HepG2 (cell line): Measurements from ENCODE around the gene UNC5CL. TPM values are rescaled to one million over a fixed set of nuclear protein-coding genes. Genes with fewer than 3 reads are reported as not detected.

ENCODE experiments used
- CEBPG ChIP-seq: IDR thresholded peaks from 2 replicates; pipeline ENCODE4 v1.6.1; 2016
- HBP1 ChIP-seq: IDR thresholded peaks from 2 replicates; pipeline ENCODE4 v1.6.1; 2016; ENCODE audit warnings: low read depth, control low read depth
- MTERF4 ChIP-seq: sonication (generic); formaldehyde crosslinking; IDR thresholded peaks from 2 replicates; pipeline ENCODE4 v1.8.0; 2023; ENCODE audit warnings: mild to moderate bottlenecking, missing genetic modification reagents
- MXI1 ChIP-seq: IDR thresholded peaks from 3 replicates; pipeline ENCODE4 v1.6.1; 2012; ENCODE audit warnings: low read depth, low read length, inconsistent platforms, borderline replicate concordance
- RBFOX2 ChIP-seq: fragments of 200-400 bp; formaldehyde crosslinking; IDR thresholded peaks from 2 replicates; pipeline ENCODE4 v1.6.1; 2017; ENCODE audit warnings: low read depth, mild to moderate bottlenecking, low read length
- RBM22 ChIP-seq: fragments of 200-400 bp; formaldehyde crosslinking; optimal IDR thresholded peaks from 2 replicates; pipeline ENCODE3; 2017; ENCODE audit warnings: mild to moderate bottlenecking, low read length, moderate library complexity
- SIX4 ChIP-seq: sonication (generic); formaldehyde crosslinking; IDR thresholded peaks from 2 replicates; pipeline ENCODE4 v1.4.0; 2020; ENCODE audit warnings: missing genetic modification reagents
- SMAD9 ChIP-seq: sonication (generic); formaldehyde crosslinking; IDR thresholded peaks from 2 replicates; pipeline ENCODE4 v1.5.1; 2020; ENCODE audit warnings: mild to moderate bottlenecking, missing genetic modification reagents
- ZNF34 ChIP-seq: sonication (generic); formaldehyde crosslinking; IDR thresholded peaks from 2 replicates; pipeline ENCODE4 v1.4.0; 2020; ENCODE audit warnings: mild to moderate bottlenecking, missing genetic modification reagents, borderline replicate concordance
- ZNF350 ChIP-seq: sonication (generic); formaldehyde crosslinking; IDR thresholded peaks from 2 replicates; pipeline ENCODE4 v1.4.0; 2020; ENCODE audit warnings: mild to moderate bottlenecking, low read depth, missing genetic modification reagents, borderline replicate concordance
- ZNF605 ChIP-seq: sonication (generic); formaldehyde crosslinking; IDR thresholded peaks from 2 replicates; pipeline ENCODE4 v1.8.0; 2022; ENCODE audit warnings: mild to moderate bottlenecking, missing genetic modification reagents
- polyA plus RNA-seq, 8 experiments: library from polyadenylated mRNA; depleted of rRNA in 3 of 8; stranded (reverse) in 7 of 8; unstranded in 1 of 8; fragments of >200 nt; fragmentation: Illumina TruSeq in 4 of 8; extraction: Trizol in 4 of 8; gene quantifications; 2 replicates each; pipeline versions ENCODE4 v1.2.1 to v1.2.3, GENCODE V29; 2011 to 2016; ENCODE audit warnings: low read depth in 4 of 8, missing spikeins in 1 of 8, mixed read lengths in 1 of 8; ENCODE audit not compliant: insufficient read depth in 1 of 8
- total RNA-seq, 5 experiments: library from RNA; depleted of rRNA; stranded (reverse); fragments of >200 nt; fragmentation: Illumina TruSeq; extraction: Trizol; gene quantifications; 2 replicates each; pipeline ENCODE4 v1.2.3, GENCODE V29; 2016; ENCODE audit warnings: low read depth in 1 of 5
- TF ChIP-seq, protein P1 (sequence below): sonication (generic); formaldehyde crosslinking; conservative IDR thresholded peaks from 2 replicates; pipeline ENCODE4 v1.4.0; 2020; ENCODE audit warnings: missing genetic modification reagents
- TF ChIP-seq, protein P2 (sequence below): sonication (generic); formaldehyde crosslinking; IDR thresholded peaks from 2 replicates; pipeline ENCODE4 v1.4.0; 2020; ENCODE audit warnings: missing genetic modification reagents

UNC5CL gene
- total and polyA plus RNA-seq, 2 of the 13 experiments (the other 11 are each of a cell fraction or from before 2014, with no cell fraction given) = 2.4 to 2.5 TPM

GRCh38 chr6:41040101-41040939 lies 1.3 kb upstream of the UNC5CL start (continued):
- TF ChIP-seq, protein P1, sequence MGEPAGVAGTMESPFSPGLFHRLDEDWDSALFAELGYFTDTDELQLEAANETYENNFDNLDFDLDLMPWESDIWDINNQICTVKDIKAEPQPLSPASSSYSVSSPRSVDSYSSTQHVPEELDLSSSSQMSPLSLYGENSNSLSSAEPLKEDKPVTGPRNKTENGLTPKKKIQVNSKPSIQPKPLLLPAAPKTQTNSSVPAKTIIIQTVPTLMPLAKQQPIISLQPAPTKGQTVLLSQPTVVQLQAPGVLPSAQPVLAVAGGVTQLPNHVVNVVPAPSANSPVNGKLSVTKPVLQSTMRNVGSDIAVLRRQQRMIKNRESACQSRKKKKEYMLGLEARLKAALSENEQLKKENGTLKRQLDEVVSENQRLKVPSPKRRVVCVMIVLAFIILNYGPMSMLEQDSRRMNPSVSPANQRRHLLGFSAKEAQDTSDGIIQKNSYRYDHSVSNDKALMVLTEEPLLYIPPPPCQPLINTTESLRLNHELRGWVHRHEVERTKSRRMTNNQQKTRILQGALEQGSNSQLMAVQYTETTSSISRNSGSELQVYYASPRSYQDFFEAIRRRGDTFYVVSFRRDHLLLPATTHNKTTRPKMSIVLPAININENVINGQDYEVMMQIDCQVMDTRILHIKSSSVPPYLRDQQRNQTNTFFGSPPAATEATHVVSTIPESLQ (CRISPR knock-in tag) = no peak
- TF ChIP-seq RBM22 (no peak), MTERF4 (CRISPR knock-in tag) (no peak), MXI1 (peak; percentile 78; the same call in 1 of the 3 replicates), ZNF350 (CRISPR knock-in tag) (peak; percentile 59; the same call in 1 of the 2 replicates), SIX4 (CRISPR knock-in tag) (0 out of 2 replicates have a peak, but pooled peaks have one; percentile 58), HBP1 (CRISPR knock-in tag) (peak; percentile 24), SMAD9 (CRISPR knock-in tag) (no peak), ZNF34 (CRISPR knock-in tag) (0 out of 2 replicates have a peak, but pooled peaks have one; percentile 52), ZNF605 (CRISPR knock-in tag) (peak; percentile 94), CEBPG (CRISPR knock-in tag) (peak; percentile 25; the same call in 1 of the 2 replicates), RBFOX2 (peak; percentile 66)
- TF ChIP-seq, protein P2, sequence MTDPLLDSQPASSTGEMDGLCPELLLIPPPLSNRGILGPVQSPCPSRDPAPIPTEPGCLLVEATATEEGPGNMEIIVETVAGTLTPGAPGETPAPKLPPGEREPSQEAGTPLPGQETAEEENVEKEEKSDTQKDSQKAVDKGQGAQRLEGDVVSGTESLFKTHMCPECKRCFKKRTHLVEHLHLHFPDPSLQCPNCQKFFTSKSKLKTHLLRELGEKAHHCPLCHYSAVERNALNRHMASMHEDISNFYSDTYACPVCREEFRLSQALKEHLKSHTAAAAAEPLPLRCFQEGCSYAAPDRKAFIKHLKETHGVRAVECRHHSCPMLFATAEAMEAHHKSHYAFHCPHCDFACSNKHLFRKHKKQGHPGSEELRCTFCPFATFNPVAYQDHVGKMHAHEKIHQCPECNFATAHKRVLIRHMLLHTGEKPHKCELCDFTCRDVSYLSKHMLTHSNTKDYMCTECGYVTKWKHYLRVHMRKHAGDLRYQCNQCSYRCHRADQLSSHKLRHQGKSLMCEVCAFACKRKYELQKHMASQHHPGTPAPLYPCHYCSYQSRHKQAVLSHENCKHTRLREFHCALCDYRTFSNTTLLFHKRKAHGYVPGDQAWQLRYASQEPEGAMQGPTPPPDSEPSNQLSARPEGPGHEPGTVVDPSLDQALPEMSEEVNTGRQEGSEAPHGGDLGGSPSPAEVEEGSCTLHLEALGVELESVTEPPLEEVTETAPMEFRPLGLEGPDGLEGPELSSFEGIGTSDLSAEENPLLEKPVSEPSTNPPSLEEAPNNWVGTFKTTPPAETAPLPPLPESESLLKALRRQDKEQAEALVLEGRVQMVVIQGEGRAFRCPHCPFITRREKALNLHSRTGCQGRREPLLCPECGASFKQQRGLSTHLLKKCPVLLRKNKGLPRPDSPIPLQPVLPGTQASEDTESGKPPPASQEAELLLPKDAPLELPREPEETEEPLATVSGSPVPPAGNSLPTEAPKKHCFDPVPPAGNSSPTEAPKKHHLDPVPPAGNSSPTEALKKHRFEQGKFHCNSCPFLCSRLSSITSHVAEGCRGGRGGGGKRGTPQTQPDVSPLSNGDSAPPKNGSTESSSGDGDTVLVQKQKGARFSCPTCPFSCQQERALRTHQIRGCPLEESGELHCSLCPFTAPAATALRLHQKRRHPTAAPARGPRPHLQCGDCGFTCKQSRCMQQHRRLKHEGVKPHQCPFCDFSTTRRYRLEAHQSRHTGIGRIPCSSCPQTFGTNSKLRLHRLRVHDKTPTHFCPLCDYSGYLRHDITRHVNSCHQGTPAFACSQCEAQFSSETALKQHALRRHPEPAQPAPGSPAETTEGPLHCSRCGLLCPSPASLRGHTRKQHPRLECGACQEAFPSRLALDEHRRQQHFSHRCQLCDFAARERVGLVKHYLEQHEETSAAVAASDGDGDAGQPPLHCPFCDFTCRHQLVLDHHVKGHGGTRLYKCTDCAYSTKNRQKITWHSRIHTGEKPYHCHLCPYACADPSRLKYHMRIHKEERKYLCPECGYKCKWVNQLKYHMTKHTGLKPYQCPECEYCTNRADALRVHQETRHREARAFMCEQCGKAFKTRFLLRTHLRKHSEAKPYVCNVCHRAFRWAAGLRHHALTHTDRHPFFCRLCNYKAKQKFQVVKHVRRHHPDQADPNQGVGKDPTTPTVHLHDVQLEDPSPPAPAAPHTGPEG (CRISPR knock-in tag) = peak; percentile 50; the same call in 1 of the 2 replicates
